GM23338 (cell line): ENCODE results near the gene VIL1. TPM values are rescaled to one million over a fixed set of nuclear protein-coding genes. Genes with fewer than 3 reads are reported as not detected.

Experiments used
- ATAC-seq: fragments of 200-7000 bp; cut with Tn5 transposase; 3 replicates; pipeline ENCODE4 v1.9.1; 2020
- DNase-seq: peaks from one replicate; pipeline ENCODE4 v3.0.0-alpha.2; 2015; ENCODE audit warnings: low spot score
- H2AFZ ChIP-seq: fragments of 200-600 bp; sonication (generic); 2 replicates; pipeline ENCODE4 v1.8.0; 2016; ENCODE audit warnings: antibody characterized with exemption, mild to moderate bottlenecking, moderate library complexity
- H3F3A ChIP-seq: fragments of 200-600 bp; sonication (generic); replicated peaks from 2 replicates; pipeline ENCODE4 v1.8.0; 2017; ENCODE audit warnings: antibody characterized with exemption, mixed run types, low read depth
- H3K27ac ChIP-seq: fragments of 200-600 bp; sonication (generic); 2 replicates; pipeline ENCODE4 v1.6.1; 2016; ENCODE audit warnings: low read depth
- H3K27me3 ChIP-seq: fragments of 200-600 bp; sonication (generic); 2 replicates; pipeline ENCODE4 v1.8.0; 2016; ENCODE audit warnings: mild to moderate bottlenecking, mixed run types, moderate library complexity; ENCODE audit not compliant: insufficient read depth
- H3K36me3 ChIP-seq: fragments of 200-600 bp; sonication (generic); 2 replicates; pipeline ENCODE4 v1.8.0; 2016; ENCODE audit warnings: mild to moderate bottlenecking; ENCODE audit not compliant: insufficient read depth
- H3K4me1 ChIP-seq: fragments of 200-600 bp; sonication (generic); 2 replicates; pipeline ENCODE4 v1.8.0; 2016; ENCODE audit warnings: mild to moderate bottlenecking, moderate library complexity; ENCODE audit not compliant: insufficient read depth
- H3K4me2 ChIP-seq: fragments of 200-600 bp; sonication (generic); 2 replicates; pipeline ENCODE4 v1.7.1; 2017; ENCODE audit warnings: mixed run types
- H3K4me3 ChIP-seq: fragments of 200-600 bp; sonication (generic); 2 replicates; pipeline ENCODE4 v1.6.1; 2016; ENCODE audit warnings: mixed run types
- H3K79me2 ChIP-seq: fragments of 200-600 bp; sonication (generic); replicated peaks from 2 replicates; pipeline ENCODE4 v1.8.0; 2017; ENCODE audit warnings: mild to moderate bottlenecking; ENCODE audit not compliant: insufficient read depth
- H3K9me2 ChIP-seq: fragments of 200-600 bp; sonication (generic); 2 replicates; pipeline ENCODE4 v1.8.0; 2017; ENCODE audit not compliant: insufficient read depth
- H4K20me1 ChIP-seq: fragments of 200-600 bp; sonication (generic); replicated peaks from 2 replicates; pipeline ENCODE4 v1.8.0; 2017; ENCODE audit warnings: mild to moderate bottlenecking; ENCODE audit not compliant: insufficient read depth
- H3K27ac Mint-ChIP-seq: 2 replicates; pipeline ENCODE4 v1.8.0; 2020; ENCODE audit warnings: inconsistent platforms, mild to moderate bottlenecking, moderate library complexity, mixed read lengths
- H3K27me3 Mint-ChIP-seq: 3 replicates; pipeline ENCODE4 v1.8.0; 2022; ENCODE audit warnings: low read depth, mild to moderate bottlenecking, moderate library complexity, mixed read lengths, inconsistent platforms; ENCODE audit not compliant: insufficient read depth, poor library complexity
- H3K36me3 Mint-ChIP-seq: 3 replicates; pipeline ENCODE4 v1.8.0; 2021; ENCODE audit warnings: low read depth, mild to moderate bottlenecking, inconsistent platforms, moderate library complexity, mixed read lengths
- H3K4me1 Mint-ChIP-seq: 3 replicates; pipeline ENCODE4 v1.8.0; 2020; ENCODE audit warnings: mild to moderate bottlenecking, inconsistent platforms, mixed read lengths
- H3K4me3 Mint-ChIP-seq: 3 replicates; pipeline ENCODE4 v1.8.0; 2021; ENCODE audit warnings: moderate library complexity, mild to moderate bottlenecking, inconsistent platforms, mixed read lengths
- H3K9me3 Mint-ChIP-seq: 3 replicates; pipeline ENCODE4 v1.8.0; 2020; ENCODE audit warnings: moderate library complexity, mild to moderate bottlenecking, inconsistent platforms, mixed read lengths
- CREB1 ChIP-seq: fragments of 250-450 bp; sonication (Bioruptor Pico); IDR thresholded peaks from 2 replicates; pipeline ENCODE4 v1.5.0; 2020; ENCODE audit warnings: low read depth, mild to moderate bottlenecking, moderate library complexity
- EZH2phosphoT487 ChIP-seq: fragments of 200-600 bp; sonication (generic); IDR thresholded peaks from one replicate; pipeline ENCODE4 v1.8.1; 2018; ENCODE audit warnings: antibody characterized with exemption; ENCODE audit not compliant: unreplicated experiment
- JUNB ChIP-seq: IDR thresholded peaks from one replicate; pipeline ENCODE4 v1.6.1; 2016; ENCODE audit warnings: antibody characterized with exemption; ENCODE audit not compliant: unreplicated experiment
- NANOG ChIP-seq: IDR thresholded peaks from 2 replicates; pipeline ENCODE4 v1.6.1; 2016; ENCODE audit warnings: antibody characterized with exemption, borderline replicate concordance
- POLR2AphosphoS5 ChIP-seq: IDR thresholded peaks from 2 replicates; pipeline ENCODE4 v1.6.1; 2016; ENCODE audit warnings: antibody characterized with exemption, low read depth
- STAT1 ChIP-seq: IDR thresholded peaks from one replicate; pipeline ENCODE4 v1.6.1; 2016; ENCODE audit warnings: antibody characterized with exemption; ENCODE audit not compliant: unreplicated experiment
- ZNF331 ChIP-seq: fragments of 250-450 bp; sonication (Bioruptor Pico); IDR thresholded peaks from 2 replicates; pipeline ENCODE4 v1.5.0; 2020; ENCODE audit warnings: low read depth, mild to moderate bottlenecking, moderate library complexity
- polyA plus RNA-seq: library from polyadenylated mRNA; unstranded; fragments of >200 nt; fragmentation: Nextera tagmentation; extraction: Ambion mirVana; gene quantifications from 2 replicates; pipeline ENCODE4 v1.2.1, GENCODE V29; 2016
- total RNA-seq: library from RNA; depleted of rRNA; stranded (reverse); fragments of >200 nt; shearing (Covaris generic); gene quantifications from 2 replicates; pipeline ENCODE4 v1.2.3, GENCODE V29; 2014
- TF ChIP-seq, protein P1 (sequence below), 2 experiments: fragments of 200-600 bp in 1 of 2; sonication (generic) in 1 of 2; conservative IDR thresholded peaks; 2 replicates each; pipeline versions ENCODE4 v1.5.1 to v1.6.1; 2016 to 2017; ENCODE audit warnings: antibody characterized with exemption in 2 of 2, low read depth in 2 of 2, mild to moderate bottlenecking in 2 of 2, moderate library complexity in 1 of 2
- TF ChIP-seq, protein P2 (sequence below): IDR thresholded peaks from 2 replicates; pipeline ENCODE4 v1.6.1; 2016; ENCODE audit warnings: antibody characterized with exemption

The VIL1 gene
- total and polyA plus RNA-seq, 2 experiments from 2014 or later, result 3.5 to 5.9 TPM

DNA sequence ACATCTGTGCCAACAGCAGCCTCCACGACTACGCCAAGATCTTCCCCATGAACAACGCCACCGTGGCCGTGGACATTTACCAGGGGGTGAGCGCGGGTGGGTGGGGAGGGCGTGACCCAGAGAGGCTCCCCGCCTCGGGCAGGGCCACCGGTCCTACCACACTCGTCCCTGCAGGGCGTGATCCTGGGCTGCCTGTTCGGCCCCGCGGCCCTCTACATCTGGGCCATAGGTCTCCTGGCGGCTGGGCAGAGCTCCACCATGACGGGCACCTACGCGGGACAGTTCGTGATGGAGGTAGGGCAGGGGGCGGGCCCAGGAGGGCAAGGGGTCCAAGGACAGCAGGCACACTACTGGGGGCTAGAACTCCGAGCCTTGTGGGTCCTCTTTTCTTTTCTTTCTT is 27.7 kb upstream of the VIL1 start:
- ATAC-seq, result no peak
- H3K9me2 ChIP-seq, result no peaks in the 10 kb centered on the region
- H3K27ac ChIP-seq, result no peak overlapping the region
- H3K27ac Mint-ChIP-seq, result no peak overlapping the region
- H2AFZ ChIP-seq, result no peak overlapping the region
- H3K27me3 Mint-ChIP-seq, result peaks cover 37% of the 10 kb centered on the region
- peaks cover 19% of the 10 kb centered on the region for H3K27me3 ChIP-seq
- no peak for DNase-seq
- no peaks in the 10 kb centered on the region for H3K36me3 Mint-ChIP-seq
- H4K20me1 ChIP-seq, result no peaks in the 10 kb centered on the region
- H3F3A ChIP-seq, result peaks cover 12% of the 10 kb centered on the region; the same call in 1 of the 2 replicates
- H3K36me3 ChIP-seq, result no peaks in the 10 kb centered on the region
- TF ChIP-seq EZH2phosphoT487, result no peak
- TF ChIP-seq ZNF331 (CRISPR knock-in tag), result no peak
- no peak for TF ChIP-seq JUNB
- H3K4me2 ChIP-seq, result no peak overlapping the region
- H3K4me1 ChIP-seq, result peaks cover 15% of the 10 kb centered on the region; the same call in 1 of the 2 replicates
- H3K4me3 Mint-ChIP-seq, result no peak overlapping the region
- no peaks in the 10 kb centered on the region for H3K79me2 ChIP-seq
- H3K9me3 Mint-ChIP-seq, result no peaks in the 10 kb centered on the region
- H3K4me1 Mint-ChIP-seq, result peaks cover 18% of the 10 kb centered on the region; the same call in 2 of the 3 replicates
- H3K4me3 ChIP-seq, result no peak overlapping the region

DNA sequence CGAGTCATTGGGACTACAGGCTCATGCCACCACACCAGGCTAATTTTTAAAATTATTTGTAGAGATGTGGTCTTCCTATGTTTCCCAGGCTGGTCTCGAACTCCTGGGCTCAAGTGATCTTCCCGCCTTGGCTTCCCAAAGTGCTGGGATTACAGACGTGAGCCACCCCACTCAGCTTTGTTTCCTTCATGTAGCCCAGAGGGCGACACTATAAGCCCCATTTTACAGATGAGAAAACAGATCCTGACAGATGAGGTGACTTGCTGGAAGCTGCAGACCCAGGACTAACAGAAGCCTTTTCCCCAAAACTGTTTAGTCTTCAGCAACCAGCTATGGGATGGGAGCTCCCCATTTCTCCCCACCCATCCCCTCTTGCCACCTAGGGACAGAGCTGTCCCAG is 26.5 kb upstream of the VIL1 start:
- H3K9me3 Mint-ChIP-seq, result no peaks in the 10 kb centered on the region
- H2AFZ ChIP-seq, result no peak overlapping the region
- no peak overlapping the region for H3K27ac Mint-ChIP-seq

More for the DNA sequence above, 26.5 kb upstream of the VIL1 start:
- Histone ChIP-seq H3F3A (peaks cover 7% of the 10 kb centered on the region; the same call in 1 of the 2 replicates), H3K27me3 (peaks cover 18% of the 10 kb centered on the region), H4K20me1 (no peaks in the 10 kb centered on the region), H3K4me3 (no peak overlapping the region), H3K79me2 (no peaks in the 10 kb centered on the region), H3K27ac (no peak overlapping the region), H3K9me2 (no peaks in the 10 kb centered on the region), H3K36me3 (no peaks in the 10 kb centered on the region), H3K4me1 (peaks cover 17% of the 10 kb centered on the region; the same call in 1 of the 2 replicates), H3K4me2 (no peak overlapping the region)
- TF ChIP-seq STAT1, result no peak
- TF ChIP-seq JUNB, result no peak
- no peak for TF ChIP-seq POLR2AphosphoS5
- no peak for TF ChIP-seq CREB1 (CRISPR knock-in tag)
- TF ChIP-seq, protein P1, sequence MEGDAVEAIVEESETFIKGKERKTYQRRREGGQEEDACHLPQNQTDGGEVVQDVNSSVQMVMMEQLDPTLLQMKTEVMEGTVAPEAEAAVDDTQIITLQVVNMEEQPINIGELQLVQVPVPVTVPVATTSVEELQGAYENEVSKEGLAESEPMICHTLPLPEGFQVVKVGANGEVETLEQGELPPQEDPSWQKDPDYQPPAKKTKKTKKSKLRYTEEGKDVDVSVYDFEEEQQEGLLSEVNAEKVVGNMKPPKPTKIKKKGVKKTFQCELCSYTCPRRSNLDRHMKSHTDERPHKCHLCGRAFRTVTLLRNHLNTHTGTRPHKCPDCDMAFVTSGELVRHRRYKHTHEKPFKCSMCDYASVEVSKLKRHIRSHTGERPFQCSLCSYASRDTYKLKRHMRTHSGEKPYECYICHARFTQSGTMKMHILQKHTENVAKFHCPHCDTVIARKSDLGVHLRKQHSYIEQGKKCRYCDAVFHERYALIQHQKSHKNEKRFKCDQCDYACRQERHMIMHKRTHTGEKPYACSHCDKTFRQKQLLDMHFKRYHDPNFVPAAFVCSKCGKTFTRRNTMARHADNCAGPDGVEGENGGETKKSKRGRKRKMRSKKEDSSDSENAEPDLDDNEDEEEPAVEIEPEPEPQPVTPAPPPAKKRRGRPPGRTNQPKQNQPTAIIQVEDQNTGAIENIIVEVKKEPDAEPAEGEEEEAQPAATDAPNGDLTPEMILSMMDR (conservative IDR thresholded peaks at IDR 0.05; ENCODE audit: low read depth in 2 of 2), result no peak
- TF ChIP-seq, protein P2, sequence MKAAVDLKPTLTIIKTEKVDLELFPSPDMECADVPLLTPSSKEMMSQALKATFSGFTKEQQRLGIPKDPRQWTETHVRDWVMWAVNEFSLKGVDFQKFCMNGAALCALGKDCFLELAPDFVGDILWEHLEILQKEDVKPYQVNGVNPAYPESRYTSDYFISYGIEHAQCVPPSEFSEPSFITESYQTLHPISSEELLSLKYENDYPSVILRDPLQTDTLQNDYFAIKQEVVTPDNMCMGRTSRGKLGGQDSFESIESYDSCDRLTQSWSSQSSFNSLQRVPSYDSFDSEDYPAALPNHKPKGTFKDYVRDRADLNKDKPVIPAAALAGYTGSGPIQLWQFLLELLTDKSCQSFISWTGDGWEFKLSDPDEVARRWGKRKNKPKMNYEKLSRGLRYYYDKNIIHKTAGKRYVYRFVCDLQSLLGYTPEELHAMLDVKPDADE, result no peak
- no peak for TF ChIP-seq NANOG
- Mint-ChIP-seq H3K36me3 (no peaks in the 10 kb centered on the region), H3K4me3 (no peak overlapping the region), H3K4me1 (peaks cover 22% of the 10 kb centered on the region; the same call in 2 of the 3 replicates), H3K27me3 (peaks cover 44% of the 10 kb centered on the region)
- no peak for ATAC-seq
- DNase-seq, result no peak
